GM12873 (cell line): ENCODE results near the gene PCDHGA7.

Experiments used
- CTCF ChIP-seq: IDR thresholded peaks from 2 replicates; pipeline ENCODE4 v1.5.1; 2012; ENCODE audit warnings: low read depth, mild to moderate bottlenecking, moderate library complexity, low read length, control low read depth; ENCODE audit not compliant: insufficient read depth; ENCODE audit errors: missing control alignments

The PCDHGA7 gene

DNA sequence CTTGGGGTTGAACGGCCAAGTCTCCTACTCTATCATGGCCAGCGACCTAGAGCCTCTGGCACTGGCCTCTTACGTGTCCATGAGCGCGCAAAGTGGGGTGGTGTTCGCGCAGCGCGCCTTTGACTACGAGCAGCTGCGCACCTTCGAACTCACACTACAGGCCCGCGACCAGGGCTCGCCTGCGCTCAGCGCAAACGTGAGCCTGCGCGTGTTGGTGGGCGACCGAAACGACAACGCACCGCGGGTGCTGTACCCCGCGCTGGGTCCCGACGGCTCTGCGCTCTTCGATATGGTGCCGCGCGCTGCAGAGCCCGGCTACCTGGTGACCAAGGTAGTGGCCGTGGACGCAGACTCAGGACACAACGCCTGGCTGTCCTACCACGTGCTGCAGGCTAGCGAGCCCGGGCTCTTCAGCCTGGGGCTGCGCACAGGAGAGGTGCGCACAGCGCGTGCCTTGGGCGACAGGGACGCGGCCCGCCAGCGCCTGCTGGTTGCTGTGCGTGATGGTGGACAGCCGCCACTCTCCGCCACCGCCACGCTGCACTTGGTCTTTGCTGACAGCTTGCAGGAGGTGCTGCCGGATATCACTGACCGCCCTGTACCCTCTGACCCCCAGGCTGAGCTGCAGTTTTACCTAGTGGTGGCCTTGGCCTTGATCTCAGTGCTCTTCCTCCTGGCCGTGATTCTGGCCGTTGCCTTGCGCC, 17.2 kb downstream of the PCDHGA7 start:
- no peak for TF ChIP-seq CTCF

- TF ChIP-seq CTCF = peak; percentile 63
Observed at GRCh38 chr5:141402553-141403243, 20.2 kb downstream of the PCDHGA7 start, which contains the start of gene PCDHGA9. Gene PCDHGA9 (plus strand): TSS chr5:141402778. CDS start chr5:141402953, 175 bp downstream.

- no peak for TF ChIP-seq CTCF
Observed at GRCh38 chr5:141403387-141403786, 20.8 kb downstream of the PCDHGA7 start.

DNA sequence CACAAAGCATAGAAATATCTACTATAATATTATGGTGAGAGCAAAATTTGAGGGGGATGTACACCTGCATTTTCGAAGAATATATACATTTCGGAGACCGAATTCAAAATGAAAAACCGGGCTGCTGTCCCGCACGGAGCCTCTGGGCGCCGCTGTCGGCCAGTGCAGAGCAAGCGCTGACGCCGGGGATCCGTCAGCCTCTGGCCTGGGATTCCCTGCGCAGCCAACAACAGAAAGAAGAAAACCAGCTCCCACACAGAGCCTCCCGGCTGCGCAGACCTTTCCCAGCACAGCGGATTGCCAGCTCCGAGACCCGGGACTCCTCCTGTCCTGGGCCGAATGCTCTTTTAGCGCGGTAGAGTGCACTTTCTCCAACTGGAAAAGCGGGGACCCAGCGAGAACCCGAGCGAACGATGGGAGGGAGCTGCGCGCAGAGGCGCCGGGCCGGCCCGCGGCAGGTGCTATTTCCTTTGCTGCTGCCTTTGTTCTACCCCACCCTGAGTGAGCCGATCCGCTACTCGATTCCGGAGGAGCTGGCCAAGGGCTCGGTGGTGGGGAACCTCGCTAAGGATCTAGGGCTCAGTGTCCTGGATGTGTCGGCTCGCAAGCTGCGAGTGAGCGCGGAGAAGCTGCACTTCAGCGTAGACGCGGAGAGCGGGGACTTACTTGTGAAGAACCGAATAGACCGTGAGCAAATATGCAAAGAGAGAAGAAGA, 25.4 kb downstream of the PCDHGA7 start, which contains the start of gene PCDHGB6:
Gene PCDHGB6 (plus strand): TSS at position 232 of the 716 bp plus-strand sequence. CDS start 182 bp downstream, at position 414.
- peak; percentile 73 for TF ChIP-seq CTCF

DNA sequence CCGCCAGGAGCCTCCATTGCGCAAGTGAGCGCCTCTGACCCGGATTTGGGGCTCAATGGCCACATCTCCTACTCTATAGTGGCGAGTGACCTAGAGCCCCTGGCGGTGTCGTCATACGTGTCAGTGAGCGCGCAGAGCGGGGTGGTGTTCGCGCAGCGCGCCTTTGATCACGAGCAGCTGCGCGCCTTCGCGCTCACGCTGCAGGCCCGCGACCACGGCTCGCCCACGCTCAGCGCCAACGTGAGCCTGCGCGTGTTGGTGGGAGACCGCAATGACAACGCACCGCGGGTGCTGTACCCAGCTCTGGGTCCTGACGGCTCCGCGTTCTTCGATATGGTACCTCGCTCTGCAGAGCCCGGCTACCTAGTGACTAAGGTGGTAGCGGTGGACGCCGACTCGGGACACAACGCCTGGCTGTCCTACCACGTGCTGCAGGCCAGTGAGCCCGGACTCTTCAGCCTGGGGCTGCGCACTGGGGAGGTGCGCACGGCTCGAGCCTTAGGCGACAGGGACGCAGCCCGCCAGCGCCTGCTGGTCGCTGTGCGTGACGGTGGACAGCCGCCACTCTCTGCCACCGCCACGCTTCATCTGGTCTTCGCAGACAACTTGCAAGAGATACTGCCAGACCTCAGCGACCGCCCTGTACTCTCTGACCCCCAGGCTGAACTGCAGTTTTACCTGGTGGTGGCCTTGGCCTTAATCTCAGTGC, 27.2 kb downstream of the PCDHGA7 start:
- no peak for TF ChIP-seq CTCF

DNA sequence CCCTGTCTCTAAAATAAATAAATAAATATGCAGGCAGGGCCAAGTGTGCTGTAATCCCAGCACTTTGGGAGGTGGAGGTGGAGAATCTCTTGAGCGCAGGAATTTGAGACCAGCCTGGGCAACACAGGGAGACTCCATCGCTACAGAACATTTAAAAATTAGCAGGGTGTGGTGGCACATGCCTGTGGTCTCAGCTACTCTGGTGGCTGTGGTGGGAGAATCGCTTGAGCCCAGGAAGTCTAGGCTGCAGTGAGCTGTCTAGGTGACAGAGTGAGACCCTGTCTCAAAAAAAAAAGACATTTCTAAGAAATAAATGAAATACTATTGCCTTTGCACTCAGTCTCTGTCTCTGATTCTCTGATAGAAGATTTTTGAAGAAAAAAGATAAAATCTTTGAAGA, 29.0 kb downstream of the PCDHGA7 start:
- no peak for TF ChIP-seq CTCF
